Left ventricle myocardium inferior (tissue), 1 donor: ENCODE results near the gene MRPL49. TPM values are rescaled to one million over a fixed set of nuclear protein-coding genes. Genes with fewer than 3 reads are reported as not detected.

Experiments used
- DNase-seq: peaks from one replicate; pipeline ENCODE4 v3.0.0-alpha.2; 2020
- H3K27ac ChIP-seq: fragments of 200-600 bp; replicated peaks from 2 replicates; pipeline ENCODE4 v1.8.0; 2021
- H3K27me3 ChIP-seq: fragments of 200-600 bp; 2 replicates; pipeline ENCODE4 v1.8.0; 2021; ENCODE audit warnings: low read depth
- H3K36me3 ChIP-seq: fragments of 200-600 bp; 2 replicates; pipeline ENCODE4 v1.8.0; 2021
- H3K4me1 ChIP-seq: fragments of 200-600 bp; 2 replicates; pipeline ENCODE4 v1.8.0; 2021
- H3K4me3 ChIP-seq: fragments of 200-600 bp; 2 replicates; pipeline ENCODE4 v1.8.0; 2021; ENCODE audit warnings: mild to moderate bottlenecking, moderate library complexity
- H3K9me3 ChIP-seq: fragments of 200-600 bp; replicated peaks from 2 replicates; pipeline ENCODE4 v1.8.0; 2021
- CTCF ChIP-seq: fragments of 200-600 bp; IDR thresholded peaks from 2 replicates; pipeline ENCODE4 v1.8.0; 2021; ENCODE audit warnings: antibody characterized with exemption, mild to moderate bottlenecking, borderline replicate concordance
- intact Hi-C: fragments of 100-400 bp; cut with micrococcal nuclease; formaldehyde crosslinking; loops from one replicate; pipeline ENCODE4 v1.11.0; 2022
- total RNA-seq: library from RNA; stranded (reverse); fragmentation: NEBNext Ultra II Directional; extraction: Animal tissue kit (Norgen Biotek cat#: 25700); gene quantifications from one replicate; pipeline ENCODE4 v1.2.1, GENCODE V29; 2021
- donor health status: DM: no; HTN: yes; CAD: no; lungs with severe emphysema.

The MRPL49 gene
- total RNA-seq, 1 donor from 2014 or later: 32.1 TPM

- Histone ChIP-seq H3K9me3 (no peaks in the 10 kb centered on the region), H3K27ac (no peak overlapping the region), H3K27me3 (no peaks in the 10 kb centered on the region), H3K4me1 (peaks cover 15% of the 10 kb centered on the region), H3K4me3 (no peak overlapping the region), H3K36me3 (peaks cover 91% of the 10 kb centered on the region)
- intact Hi-C loops: no loop called here
- TF ChIP-seq CTCF: no peak
- no peak for DNase-seq
These were observed 6.3 kb downstream of the MRPL49 start for GRCh38 chr11:65128182-65129145.

- no peak for DNase-seq
- no peak for TF ChIP-seq CTCF
- peaks cover 82% of the 10 kb centered on the region for H3K36me3 ChIP-seq
- H3K27me3 ChIP-seq: no peaks in the 10 kb centered on the region
- H3K9me3 ChIP-seq: no peaks in the 10 kb centered on the region
- intact Hi-C loops: no loop called here
- no peak overlapping the region for H3K27ac ChIP-seq
- H3K4me1 ChIP-seq: peaks cover 23% of the 10 kb centered on the region
- no peak overlapping the region for H3K4me3 ChIP-seq
These were observed 7.7 kb downstream of the MRPL49 start for GRCh38 chr11:65129649-65130441.

- Histone ChIP-seq H3K9me3 (no peaks in the 10 kb centered on the region), H3K27me3 (no peaks in the 10 kb centered on the region), H3K4me3 (no peak overlapping the region), H3K36me3 (peaks cover 72% of the 10 kb centered on the region), H3K27ac (no peak overlapping the region), H3K4me1 (peaks cover 31% of the 10 kb centered on the region)
- no peak for TF ChIP-seq CTCF
- DNase-seq: no peak
- intact Hi-C loops: no loop called here
These were observed 8.7 kb downstream of the MRPL49 start for GRCh38 chr11:65130631-65131416.

- no peaks in the 10 kb centered on the region for H3K9me3 ChIP-seq
- peaks cover 35% of the 10 kb centered on the region for H3K4me1 ChIP-seq
- DNase-seq: no peak
- no peak overlapping the region for H3K27ac ChIP-seq
- H3K4me3 ChIP-seq: no peak overlapping the region
- peaks cover 67% of the 10 kb centered on the region for H3K36me3 ChIP-seq
- intact Hi-C loops: no loop called here
- TF ChIP-seq CTCF: no peak
- H3K27me3 ChIP-seq: no peaks in the 10 kb centered on the region
These were observed 9.3 kb downstream of the MRPL49 start for GRCh38 chr11:65131417-65131776.

- intact Hi-C loops: no loop called here
- Histone ChIP-seq H3K36me3 (peaks cover 62% of the 10 kb centered on the region), H3K4me3 (no peak overlapping the region), H3K27me3 (no peaks in the 10 kb centered on the region), H3K9me3 (no peaks in the 10 kb centered on the region), H3K27ac (no peak overlapping the region), H3K4me1 (peaks cover 35% of the 10 kb centered on the region)
- TF ChIP-seq CTCF: no peak
- DNase-seq: no peak
These were observed 9.7 kb downstream of the MRPL49 start for GRCh38 chr11:65131895-65132237.
